Measurements from ENCODE around the gene VASP. TPM values are rescaled to one million over a fixed set of nuclear protein-coding genes. Genes with fewer than 3 reads are reported as not detected.

VASP gene
- total RNA-seq, 1 donor from 2014 or later: 106 TPM

- TF ChIP-seq CTCF (conservative IDR thresholded peaks at IDR 0.05; ENCODE audit: low read depth, low read length): no peak
- H3K4me3 ChIP-seq (ENCODE audit: low read depth, low read length): peak overlapping the region; percentile 100
- no peak for DNase-seq (ENCODE audit: low read depth)
These were observed 1.9 kb upstream of the VASP start for GRCh38 chr19:45505151-45505995.

GRCh38 chr19:45505996-45506245 lies 1.4 kb upstream of the VASP start:
- peak overlapping the region; percentile 100 for H3K4me3 ChIP-seq (ENCODE audit: low read depth, low read length)
- no peak for DNase-seq (ENCODE audit: low read depth)
- TF ChIP-seq CTCF (conservative IDR thresholded peaks at IDR 0.05; ENCODE audit: low read depth, low read length): no peak

GRCh38 chr19:45506246-45506988 lies 862 bp upstream of the VASP start:
- TF ChIP-seq CTCF (conservative IDR thresholded peaks at IDR 0.05; ENCODE audit: low read depth, low read length): peak; percentile 59
- H3K4me3 ChIP-seq (ENCODE audit: low read depth, low read length): peak overlapping the region; percentile 100
- no peak for DNase-seq (ENCODE audit: low read depth)

GRCh38 chr19:45507872-45508416 lies 665 bp downstream of the VASP start:
- no peak for TF ChIP-seq CTCF (conservative IDR thresholded peaks at IDR 0.05; ENCODE audit: low read depth, low read length)
- H3K4me3 ChIP-seq (ENCODE audit: low read depth, low read length): peak overlapping the region; percentile 100
- no peak for DNase-seq (ENCODE audit: low read depth)

- DNase-seq (ENCODE audit: low read depth): no peak
These were observed 1.2 kb downstream of the VASP start for GRCh38 chr19:45508417-45508860.

More at GRCh38 chr19:45508417-45508860, 1.2 kb downstream of the VASP start:
- peak overlapping the region; percentile 100 for H3K4me3 ChIP-seq (ENCODE audit: low read depth, low read length)
- TF ChIP-seq CTCF (conservative IDR thresholded peaks at IDR 0.05; ENCODE audit: low read depth, low read length): no peak

All from epithelial cell of proximal tubule (primary cell).